ENCODE results near the gene GULP1. TPM values are rescaled to one million over a fixed set of nuclear protein-coding genes. Genes with fewer than 3 reads are reported as not detected.

The GULP1 gene
- total and polyA plus RNA-seq, 2 of the 4 experiments (the other 2 are of a cell fraction): 24.4 to 40.1 TPM

DNA sequence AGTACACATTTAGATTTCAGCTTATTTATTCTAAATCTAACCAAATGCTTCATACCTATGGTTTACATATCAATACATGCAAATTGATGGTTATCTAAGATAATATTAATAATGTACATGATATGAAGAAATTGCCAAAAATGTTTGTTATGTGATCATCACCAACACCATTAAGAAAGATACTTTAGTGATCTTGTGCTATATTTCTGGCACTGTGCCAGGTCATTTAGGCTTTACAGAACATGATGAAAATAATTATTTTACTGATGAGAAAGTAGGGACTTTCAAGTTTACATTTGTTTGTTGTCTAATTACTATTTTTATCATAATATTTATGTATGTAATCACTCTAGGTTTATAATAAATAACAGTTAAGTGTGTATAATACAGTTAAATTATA, 158.3 kb downstream of the GULP1 start:
- ChIA-PET POLR2A (ENCODE audit: unreplicated experiment) (no interaction called here), CTCF (no interaction called here)
- H3K9me3 ChIP-seq (ENCODE audit: control insufficient read depth, insufficient read depth, low read length): no peaks in the 10 kb centered on the region
- no peak overlapping the region for H2AK9ac ChIP-seq (replicated peaks; ENCODE audit: low read depth, low read length, poor library complexity)
- in situ Hi-C loops (cut with MboI; ENCODE audit: low sequenced_read_pairs) (no loop called here), intact Hi-C loops (cut with micrococcal nuclease) (no loop called here), dilution Hi-C loops (cut with HindIII; ENCODE audit: low sequenced_read_pairs, unreplicated experiment) (no loop called here)
- H2BK20ac ChIP-seq (ENCODE audit: low read depth, low read length): no peak overlapping the region
- no peak overlapping the region for H3K18ac ChIP-seq (ENCODE audit: low read depth, low read length)
- H3K56ac ChIP-seq (ENCODE audit: extremely low read depth, insufficient read depth, low read length): no peak overlapping the region
- no peak overlapping the region for H3K4me2 ChIP-seq (ENCODE audit: low read depth, low read length)
- H2BK120ac ChIP-seq (ENCODE audit: low read depth, low read length): no peak overlapping the region
- no peak overlapping the region for H3K4ac ChIP-seq (ENCODE audit: low read depth, low read length)
- BruUV-seq (replicated peaks): no TSS peak
- no peak overlapping the region for H4K8ac ChIP-seq (ENCODE audit: low read depth in 2 of 2, low read length in 2 of 2)
- no peak overlapping the region for H3K14ac ChIP-seq (replicated peaks; ENCODE audit: low read depth, low read length)
- TF ChIP-seq, protein P1, sequence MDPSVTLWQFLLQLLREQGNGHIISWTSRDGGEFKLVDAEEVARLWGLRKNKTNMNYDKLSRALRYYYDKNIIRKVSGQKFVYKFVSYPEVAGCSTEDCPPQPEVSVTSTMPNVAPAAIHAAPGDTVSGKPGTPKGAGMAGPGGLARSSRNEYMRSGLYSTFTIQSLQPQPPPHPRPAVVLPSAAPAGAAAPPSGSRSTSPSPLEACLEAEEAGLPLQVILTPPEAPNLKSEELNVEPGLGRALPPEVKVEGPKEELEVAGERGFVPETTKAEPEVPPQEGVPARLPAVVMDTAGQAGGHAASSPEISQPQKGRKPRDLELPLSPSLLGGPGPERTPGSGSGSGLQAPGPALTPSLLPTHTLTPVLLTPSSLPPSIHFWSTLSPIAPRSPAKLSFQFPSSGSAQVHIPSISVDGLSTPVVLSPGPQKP (IDR thresholded peaks at IDR 0.05; ENCODE audit: borderline replicate concordance, low read depth, low read length): no peak
- TF ChIP-seq, protein P2, sequence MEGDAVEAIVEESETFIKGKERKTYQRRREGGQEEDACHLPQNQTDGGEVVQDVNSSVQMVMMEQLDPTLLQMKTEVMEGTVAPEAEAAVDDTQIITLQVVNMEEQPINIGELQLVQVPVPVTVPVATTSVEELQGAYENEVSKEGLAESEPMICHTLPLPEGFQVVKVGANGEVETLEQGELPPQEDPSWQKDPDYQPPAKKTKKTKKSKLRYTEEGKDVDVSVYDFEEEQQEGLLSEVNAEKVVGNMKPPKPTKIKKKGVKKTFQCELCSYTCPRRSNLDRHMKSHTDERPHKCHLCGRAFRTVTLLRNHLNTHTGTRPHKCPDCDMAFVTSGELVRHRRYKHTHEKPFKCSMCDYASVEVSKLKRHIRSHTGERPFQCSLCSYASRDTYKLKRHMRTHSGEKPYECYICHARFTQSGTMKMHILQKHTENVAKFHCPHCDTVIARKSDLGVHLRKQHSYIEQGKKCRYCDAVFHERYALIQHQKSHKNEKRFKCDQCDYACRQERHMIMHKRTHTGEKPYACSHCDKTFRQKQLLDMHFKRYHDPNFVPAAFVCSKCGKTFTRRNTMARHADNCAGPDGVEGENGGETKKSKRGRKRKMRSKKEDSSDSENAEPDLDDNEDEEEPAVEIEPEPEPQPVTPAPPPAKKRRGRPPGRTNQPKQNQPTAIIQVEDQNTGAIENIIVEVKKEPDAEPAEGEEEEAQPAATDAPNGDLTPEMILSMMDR (conservative IDR thresholded peaks at IDR 0.05; ENCODE audit: low read depth, low read length): no peak
- TF ChIP-seq FOS (IDR thresholded peaks at IDR 0.05; ENCODE audit: low read depth, low read length) (no peak), RCOR1 (IDR thresholded peaks at IDR 0.05; ENCODE audit: insufficient replicate concordance, low read length) (no peak), SMC3 (IDR thresholded peaks at IDR 0.05; ENCODE audit: low read depth, low read length) (no peak), POLR2A (IDR thresholded peaks at IDR 0.05; ENCODE audit: low read depth, low read length) (no peak), RFX5 (IDR thresholded peaks at IDR 0.05; ENCODE audit: low read depth, low read length) (no peak), NFE2L2 (IDR thresholded peaks at IDR 0.05; ENCODE audit: low read depth, low read length) (no peak), MAFK (IDR thresholded peaks at IDR 0.05; ENCODE audit: low read depth, low read length) (no peak)
- H3K36me3 ChIP-seq (ENCODE audit: control insufficient read depth, insufficient read depth, low read length): no peaks in the 10 kb centered on the region
- H3K4me3 ChIP-seq (ENCODE audit: insufficient read depth, low read depth, low read length): no peak overlapping the region
- no peak overlapping the region for H2BK15ac ChIP-seq (ENCODE audit: low read depth, low read length)
- ATAC-seq (ENCODE audit: low read depth): no peak
- H3K27me3 ChIP-seq (ENCODE audit: control insufficient read depth, insufficient read depth, low read length): no peaks in the 10 kb centered on the region
- no peak overlapping the region for H4K5ac ChIP-seq (ENCODE audit: low read depth, low read length)
- H3K23ac ChIP-seq (ENCODE audit: low read depth, low read length): no peak overlapping the region
- no peak overlapping the region for H3K9ac ChIP-seq (ENCODE audit: low read depth, low read length)
- no peak for DNase-seq
- no peaks in the 10 kb centered on the region; the same call in 1 of the 2 replicates for H4K20me1 ChIP-seq (ENCODE audit: insufficient read depth, low read length)
- H2BK5ac ChIP-seq (ENCODE audit: low read depth, low read length, poor library complexity, severe bottlenecking): no peak overlapping the region
- no peak overlapping the region for H2AFZ ChIP-seq (replicated peaks; ENCODE audit: low read length, poor library complexity)
- no peak overlapping the region for H4K91ac ChIP-seq (ENCODE audit: insufficient read depth, low read depth, low read length)
- no peak overlapping the region for H2AK5ac ChIP-seq (ENCODE audit: low read depth, low read length)
- H3K79me1 ChIP-seq (ENCODE audit: low read depth in 1 of 2, low read length in 2 of 2): peaks cover 15 to 36% of the 10 kb centered on the region in 2 experiments; a peak in 3 of 4 replicates
- H3K4me1 ChIP-seq (ENCODE audit: control insufficient read depth, insufficient read depth, low read length): peaks cover 1% of the 10 kb centered on the region; the same call in 1 of the 2 replicates
- H3K9me1 ChIP-seq (ENCODE audit: insufficient read depth, low read length): peaks cover 3% of the 10 kb centered on the region
- no peak overlapping the region for H3K27ac ChIP-seq (ENCODE audit: insufficient read depth, low read length)
